ENCODE data around the gene SYT2.
A peak's percentile ranks its signal among the peaks of the same experiment; 100 is the strongest.
"Not testable (repeated sequence)": the region's sequence is repeated elsewhere in the genome, so short reads cannot be mapped to it uniquely, and the experiment has no call there.

Gene SYT2

DNA sequence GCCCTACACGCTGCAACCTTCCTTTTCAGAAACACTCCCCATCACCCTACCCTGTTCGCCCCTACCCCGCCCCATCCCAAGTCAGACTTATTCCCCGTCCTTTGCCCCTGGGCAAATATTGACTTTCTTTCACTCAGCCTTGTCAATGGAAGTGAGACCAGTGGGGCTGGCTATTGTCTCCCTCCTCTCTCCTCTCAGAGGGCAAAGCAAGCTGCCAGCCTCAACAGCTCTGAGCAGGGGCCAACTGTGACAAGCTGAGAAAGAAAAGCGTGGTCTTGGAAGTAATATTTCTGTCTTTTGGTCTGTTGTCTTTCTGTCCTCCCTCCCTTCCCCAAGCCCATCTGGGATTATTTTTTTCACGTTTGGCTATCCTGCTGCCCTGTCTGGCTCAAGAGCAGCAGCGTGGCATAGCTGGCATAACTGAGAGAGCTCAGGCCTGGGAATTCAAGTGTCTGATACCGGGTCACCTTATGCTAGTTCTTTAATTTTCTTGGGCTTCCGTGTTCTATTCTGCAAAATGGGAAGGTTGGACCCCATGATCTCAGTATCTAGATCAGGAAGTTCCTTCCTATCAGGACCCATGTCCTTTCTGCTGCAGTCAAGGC lies 71.5 kb downstream of the SYT2 start:
- peak; percentile 60 for DNase-seq

DNA sequence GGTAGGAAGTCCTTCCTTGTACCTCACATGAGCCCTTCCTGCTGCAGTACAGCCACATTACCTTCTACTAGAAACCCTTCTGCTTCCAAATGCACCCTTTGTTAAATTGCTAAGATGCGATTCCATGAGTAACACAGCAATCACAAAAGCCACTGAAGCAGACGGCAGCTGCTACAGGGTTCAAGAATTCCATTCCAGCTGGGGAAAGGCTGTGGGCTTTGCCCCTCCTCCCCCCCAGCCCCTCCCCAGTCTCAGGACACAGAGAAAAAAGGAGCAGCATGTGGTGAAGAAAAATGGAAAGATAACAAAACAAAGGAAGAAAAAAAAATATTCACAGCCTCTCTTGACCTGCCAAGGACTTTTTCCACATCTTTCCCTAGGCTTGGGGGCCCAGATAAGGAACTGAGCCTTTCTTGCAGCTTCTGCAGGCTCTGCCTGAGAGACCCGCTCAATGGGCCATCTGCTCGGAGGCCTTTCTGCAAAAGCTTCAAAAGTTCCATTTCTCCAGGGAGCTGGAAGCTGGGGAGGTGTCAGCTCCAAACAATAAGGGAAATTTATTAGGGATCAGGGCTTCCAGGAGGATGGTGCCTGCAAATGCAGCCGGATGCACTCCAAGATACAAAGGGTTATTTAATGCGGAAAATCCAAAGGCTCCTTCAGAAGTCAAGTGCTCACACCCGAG lies 72.1 kb downstream of the SYT2 start:
- peak; percentile 57 for DNase-seq

DNA sequence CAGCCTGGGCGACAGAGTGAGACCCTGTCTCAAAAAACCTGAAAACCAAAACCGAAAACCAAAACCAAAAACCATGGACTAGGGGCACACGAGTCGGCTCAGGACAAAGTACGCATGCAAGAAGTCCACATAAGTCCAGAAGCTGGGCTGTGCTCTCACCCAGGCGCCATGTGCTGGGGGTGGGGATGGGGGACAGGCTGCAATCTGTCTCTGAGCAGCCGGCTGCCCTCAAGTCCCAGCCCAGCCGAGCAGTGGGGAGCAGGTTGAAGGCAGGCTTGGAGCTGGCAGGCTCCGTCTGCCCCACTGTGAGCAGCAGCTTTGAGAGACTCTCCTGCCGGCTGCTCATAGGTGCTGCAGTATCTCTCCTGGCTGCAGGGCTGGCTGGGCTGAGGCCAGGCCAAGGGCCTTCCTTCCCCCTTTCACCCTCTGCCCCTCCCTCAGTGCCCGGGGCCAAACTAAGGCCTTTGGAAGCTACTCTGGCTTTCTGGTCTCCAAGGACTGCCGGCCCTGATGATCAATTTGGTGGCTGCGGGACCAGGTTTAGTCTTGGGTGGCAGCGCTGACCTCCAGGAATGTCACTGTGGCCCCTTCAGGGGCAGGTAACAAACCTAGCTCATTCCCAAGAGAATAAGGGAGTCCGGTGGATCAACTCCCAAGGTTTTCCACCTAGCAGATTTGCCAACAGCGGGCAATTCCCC lies 72.8 kb downstream of the SYT2 start:
- DNase-seq = not testable (repeated sequence)

DNA sequence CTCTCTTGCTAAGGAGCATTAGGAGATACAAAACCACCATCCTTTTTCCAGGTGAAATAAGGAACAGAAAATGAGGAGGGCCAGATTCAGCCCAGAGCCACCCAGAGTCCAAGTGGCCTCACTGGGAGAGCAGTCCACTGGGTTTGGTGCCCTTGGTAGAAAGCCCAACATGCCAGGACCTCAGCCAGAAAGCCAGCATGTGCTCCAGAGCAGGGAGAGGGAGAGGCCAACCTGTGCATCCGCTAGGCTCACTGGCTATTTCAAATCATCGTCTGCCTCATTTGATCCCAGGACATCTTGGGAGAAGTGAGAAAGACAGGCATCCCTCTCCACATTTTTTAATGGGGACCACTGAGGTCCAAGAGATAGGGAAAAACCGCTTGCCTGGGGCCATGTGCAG lies 74.1 kb downstream of the SYT2 start:
- DNase-seq = not testable (repeated sequence)

DNA sequence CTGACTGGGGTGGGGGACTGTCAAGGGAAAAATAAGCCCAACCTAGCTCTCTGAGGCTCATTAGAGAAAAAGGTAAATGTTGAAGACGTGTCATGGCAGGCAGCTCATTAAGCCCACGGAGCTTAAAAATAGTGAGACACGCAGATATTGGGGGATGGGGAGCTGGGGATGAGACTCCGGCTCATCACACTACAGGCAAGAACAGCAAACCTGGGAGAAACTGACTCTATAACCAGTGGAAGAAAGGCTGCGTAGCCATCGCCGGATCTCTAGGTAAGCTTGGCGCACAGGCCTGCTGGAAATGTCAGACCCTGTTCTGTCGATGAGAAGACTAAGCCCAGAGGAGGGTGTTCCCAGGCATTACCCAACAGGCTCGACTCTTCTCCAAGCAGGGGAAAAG lies 78.0 kb downstream of the SYT2 start:
- DNase-seq = no peak

DNA sequence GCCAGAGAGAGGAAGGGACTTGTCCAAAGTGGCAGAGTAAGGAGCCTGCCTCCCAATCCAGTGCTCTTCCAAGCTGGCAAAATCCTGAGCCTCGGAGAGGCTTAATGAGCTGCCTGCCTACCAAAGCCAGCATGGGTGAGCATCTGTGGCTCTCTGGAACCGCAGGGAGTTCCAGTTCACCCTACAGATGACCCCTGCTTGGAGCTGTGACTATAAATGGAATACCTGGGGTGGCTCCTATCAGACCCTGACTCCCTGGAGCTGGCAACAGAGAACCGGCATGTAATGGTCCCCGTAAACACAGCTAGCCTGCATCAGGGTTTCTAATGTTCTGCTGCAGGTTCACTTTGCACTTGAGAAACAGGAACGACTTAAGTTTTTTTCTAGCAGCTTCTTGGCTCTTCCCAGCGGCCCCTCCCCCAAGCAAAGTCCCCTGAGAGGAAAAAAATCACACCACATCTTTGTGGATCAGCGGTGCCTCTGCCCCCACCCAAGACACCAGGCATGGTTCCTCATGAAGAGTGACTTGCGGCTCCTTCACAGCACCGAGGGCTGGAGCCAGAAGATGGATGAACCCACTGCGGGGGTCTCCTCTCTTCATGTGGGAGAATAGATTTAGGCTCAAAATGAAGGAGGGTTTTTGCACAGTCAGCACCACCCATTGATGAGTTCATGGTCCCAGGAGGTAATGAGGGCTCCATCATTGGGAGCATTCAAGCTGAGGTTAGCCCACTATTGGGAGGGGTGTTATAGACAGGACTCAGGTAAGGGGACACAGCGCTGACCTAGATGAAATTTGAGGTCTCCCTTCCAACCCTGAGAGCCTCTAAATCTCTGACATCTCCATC lies 79.0 kb downstream of the SYT2 start:
- DNase-seq = no peak

DNA sequence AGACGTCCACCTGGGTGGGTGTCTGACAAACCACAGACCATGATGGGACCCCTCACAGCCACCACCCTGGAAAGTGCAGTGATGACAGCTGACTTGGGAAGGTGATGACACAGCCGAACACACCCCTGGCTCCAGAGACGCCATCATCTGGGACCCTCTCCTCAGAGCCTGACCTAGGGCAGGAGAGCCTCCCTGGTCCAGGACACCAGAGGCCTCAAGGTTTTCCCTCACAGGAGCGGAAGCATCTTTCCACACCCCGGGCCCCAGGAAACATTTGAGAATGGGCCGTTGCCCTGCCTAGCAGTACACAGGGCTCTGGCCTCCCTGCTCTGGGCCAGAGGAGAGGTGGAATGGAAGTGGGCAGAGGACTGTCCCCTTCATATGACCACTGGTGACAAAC lies 79.7 kb downstream of the SYT2 start:
- no peak for DNase-seq

DNA sequence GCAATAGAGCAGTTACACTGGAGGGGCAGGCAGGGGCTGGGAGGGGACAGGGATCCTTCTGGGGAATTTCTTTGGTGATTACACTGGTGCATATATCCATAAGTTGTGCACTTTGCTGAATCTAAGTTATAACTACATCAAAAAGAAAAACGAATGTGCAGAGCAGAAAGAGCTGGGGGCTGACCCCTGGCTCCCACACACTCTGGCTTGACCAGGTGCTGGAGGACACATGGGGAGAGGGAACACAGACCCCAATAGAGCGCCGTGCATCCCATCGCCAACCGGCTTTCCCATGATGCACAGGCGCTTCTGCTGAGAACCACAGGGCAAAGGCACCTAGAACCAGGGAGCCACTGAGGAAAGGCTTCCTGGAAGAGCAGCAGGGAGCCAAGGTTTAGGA lies 80.2 kb downstream of the SYT2 start:
- DNase-seq = not testable (repeated sequence)

DNA sequence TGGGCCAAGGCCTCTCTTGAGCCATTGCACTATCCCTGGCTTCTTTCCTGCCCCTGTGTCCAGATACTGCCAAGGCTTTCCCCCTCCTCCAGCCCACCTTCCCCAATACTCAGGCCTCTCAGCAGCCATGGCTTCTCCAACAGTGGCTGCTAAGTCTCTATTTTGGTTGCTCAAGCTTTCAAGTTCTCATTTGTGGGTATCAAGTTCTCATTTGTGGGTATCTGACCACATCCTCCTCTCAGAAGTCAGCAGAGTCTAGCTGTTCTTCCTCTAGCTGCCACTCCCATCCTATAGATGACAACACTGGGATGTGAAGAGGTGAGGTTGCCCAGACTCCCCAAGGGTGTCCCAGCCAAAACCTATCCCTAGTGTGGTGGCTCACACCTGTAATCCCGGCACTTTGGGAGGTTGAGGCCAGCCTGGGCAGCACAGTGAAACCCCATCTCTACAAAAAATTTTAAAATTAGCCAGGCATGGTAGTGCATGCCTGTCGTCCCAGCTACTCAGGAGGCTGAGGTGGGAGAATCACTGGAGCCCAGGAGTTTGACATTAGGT lies 80.9 kb downstream of the SYT2 start:
- not testable (repeated sequence) for DNase-seq

DNA sequence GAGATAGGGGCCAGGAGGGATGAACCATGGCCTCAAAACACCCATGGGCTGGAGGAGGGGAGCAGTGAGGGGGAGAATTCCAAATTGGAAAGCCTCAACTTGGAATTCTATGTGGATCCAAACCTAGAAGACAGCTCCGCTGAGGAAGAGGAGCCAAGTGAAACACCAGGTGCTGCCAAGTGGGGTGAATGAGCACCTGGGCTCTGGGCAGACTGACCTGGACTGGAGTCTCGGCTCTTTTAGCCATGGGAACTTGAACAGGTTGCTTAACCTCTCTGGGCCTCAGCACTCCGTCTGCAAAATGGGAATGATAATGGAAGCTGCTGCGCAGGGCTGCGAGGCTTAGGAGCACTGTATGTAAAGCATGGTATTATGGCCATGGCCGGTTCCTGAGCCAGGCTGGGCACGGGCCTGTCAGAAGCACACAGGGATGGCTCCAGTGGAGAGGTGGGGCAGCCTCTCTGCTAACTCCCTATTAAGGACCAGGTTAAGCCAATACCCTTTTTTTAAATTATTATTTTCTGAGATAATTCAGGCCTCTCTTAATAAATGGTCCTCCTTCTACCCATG lies 81.5 kb downstream of the SYT2 start:
- no peak for DNase-seq

DNA sequence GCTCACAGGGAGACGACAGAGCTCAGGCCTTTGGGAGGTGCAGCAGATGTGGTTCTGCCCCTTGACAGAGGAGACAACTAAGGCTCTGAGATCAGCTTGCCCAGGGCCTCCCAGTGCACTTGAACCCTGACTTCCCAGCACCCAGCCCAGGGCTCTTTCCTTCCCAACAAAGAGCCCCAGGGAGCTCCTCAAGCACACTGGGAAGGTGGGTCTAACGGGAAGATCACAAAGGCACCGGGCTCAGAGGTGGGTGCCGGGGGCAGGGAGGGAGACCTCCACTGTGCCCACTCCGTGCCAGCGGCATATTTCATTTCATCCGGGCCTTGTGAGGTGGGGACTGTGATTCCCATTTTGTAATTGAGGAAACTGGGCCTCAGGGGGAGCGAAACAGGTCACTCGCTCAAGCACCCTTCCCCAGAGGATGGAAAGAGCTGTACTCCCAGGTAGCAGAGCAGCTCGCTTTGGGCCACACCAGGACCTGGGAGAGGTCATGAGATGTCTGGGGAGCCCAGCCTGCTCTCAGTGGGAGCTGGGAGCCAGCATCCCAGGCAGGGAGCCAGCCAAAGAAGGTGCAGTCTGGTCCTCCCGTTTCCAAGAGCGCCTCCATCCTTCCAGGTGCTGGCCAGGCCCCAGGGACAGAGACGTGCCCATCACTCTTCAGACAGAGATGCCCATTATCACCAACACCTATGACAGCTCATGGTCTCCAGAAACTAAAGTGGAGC lies 82.3 kb downstream of the SYT2 start:
- DNase-seq = no peak

DNA sequence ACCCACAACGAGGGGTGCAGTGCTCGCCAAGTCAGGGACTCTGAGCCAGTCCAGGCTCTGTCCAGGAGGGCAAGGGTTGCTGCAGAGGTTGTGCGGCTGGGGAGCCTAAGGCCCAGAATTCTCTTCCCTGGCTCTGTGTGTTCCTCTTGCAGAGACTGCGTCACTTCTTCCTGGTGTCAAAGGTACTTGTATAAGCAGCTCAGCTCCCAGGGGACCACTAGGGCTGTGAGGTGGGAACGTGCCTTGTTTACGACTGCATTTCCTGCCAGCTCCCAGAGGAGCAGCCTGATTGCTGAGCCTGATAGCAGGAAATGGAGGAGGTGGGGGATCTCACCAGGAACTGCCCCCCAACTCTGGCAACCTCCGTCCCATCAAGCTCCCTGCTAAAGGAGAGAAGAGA lies 83.2 kb downstream of the SYT2 start:
- not testable (repeated sequence) for DNase-seq

DNA sequence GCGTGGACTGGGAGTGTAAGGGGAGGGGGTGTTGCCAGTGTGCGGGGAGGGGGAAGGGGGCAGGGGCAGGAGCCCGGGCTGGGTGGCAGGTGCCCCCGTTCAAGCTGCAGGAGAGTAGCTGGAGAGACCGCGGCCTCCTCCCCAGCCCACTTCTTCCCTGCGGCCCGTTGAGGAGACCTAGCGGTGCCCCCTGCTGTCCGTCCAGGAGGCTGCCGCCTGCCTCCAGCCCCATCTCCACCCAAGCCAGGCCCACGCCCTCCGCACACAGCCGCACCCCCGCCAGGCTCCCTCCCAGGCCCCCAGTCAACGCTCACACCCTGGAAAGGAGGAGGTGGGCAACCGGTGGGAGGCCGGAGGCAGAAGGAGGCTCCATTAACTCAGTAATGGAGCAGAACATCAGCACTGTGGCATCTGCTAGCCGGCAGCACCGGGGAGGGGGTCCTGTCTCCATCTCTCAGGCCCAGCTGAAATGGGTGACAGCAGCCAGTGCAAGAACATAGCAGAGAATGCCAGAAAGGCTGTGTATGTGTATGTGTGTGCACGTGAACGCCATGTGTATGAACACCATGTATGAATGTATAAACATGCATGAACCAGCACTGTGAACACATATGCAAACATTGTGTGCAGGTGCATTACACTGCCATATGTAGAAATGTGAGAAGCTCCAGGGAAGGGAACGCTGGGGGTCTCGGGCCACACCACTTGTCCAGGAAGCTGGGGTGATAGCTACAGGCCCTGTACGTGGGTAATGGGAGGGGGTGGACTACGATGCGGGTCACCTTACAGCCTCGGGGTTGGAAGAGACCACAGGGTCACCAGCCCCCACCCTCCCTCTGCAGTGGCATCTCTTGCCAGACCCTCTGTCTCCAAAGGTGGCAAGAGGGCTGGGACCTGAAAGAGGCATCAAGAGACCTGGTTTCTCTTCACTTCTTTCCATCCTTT lies 84.6 kb downstream of the SYT2 start:
- DNase-seq = no peak

DNA sequence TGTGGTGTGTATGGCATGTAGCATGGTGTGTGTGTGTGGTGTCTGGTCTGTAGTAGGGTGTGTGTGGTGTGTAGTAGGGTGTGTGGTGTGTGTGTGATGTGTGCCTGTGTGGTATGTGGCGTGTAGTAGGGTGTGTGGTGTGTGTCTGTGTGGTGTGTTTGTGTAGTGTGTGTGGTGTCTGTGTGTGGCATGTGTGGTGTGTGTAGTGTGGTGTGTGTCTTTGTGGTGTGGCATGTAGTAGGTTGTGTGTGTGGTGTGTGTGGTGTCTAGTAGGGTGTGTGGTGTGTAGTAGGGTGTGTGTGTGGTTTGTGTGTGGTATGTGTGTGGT lies 85.5 kb downstream of the SYT2 start:
- DNase-seq = no peak

DNA sequence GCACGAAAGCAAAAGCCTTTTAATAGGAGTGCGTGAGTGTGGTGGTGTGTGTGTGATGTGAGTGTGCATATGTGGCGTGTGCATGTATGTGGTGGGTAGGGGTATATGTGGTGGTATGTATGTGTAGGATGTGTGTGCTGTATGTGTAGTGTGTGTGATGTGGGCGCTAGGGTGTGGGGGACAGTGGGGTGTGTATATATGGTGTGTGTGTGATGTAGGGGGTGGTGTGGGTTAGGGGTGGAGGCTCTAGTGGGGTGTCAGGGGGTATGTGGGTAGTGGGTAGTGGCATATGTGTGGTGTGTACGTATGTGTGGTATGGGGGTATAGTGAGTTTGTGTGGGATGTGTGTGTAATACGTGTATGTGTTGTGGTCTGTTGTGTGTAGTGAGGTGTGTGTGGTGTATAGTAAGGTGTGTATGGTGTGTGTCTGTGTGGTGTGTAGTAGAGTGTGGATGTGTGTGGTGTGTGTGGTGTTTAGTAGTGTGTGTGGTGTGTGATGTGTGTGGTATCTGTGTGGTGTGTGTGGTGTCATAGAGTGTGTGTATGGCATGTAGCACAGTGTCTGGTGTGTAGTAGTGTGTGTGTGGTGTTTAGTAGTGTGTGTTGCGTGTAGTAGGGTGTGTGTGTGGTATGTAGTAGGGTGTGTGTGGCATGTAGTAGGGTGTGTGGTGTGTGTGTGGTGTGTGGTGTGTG lies 86.0 kb downstream of the SYT2 start:
- DNase-seq = no peak

DNA sequence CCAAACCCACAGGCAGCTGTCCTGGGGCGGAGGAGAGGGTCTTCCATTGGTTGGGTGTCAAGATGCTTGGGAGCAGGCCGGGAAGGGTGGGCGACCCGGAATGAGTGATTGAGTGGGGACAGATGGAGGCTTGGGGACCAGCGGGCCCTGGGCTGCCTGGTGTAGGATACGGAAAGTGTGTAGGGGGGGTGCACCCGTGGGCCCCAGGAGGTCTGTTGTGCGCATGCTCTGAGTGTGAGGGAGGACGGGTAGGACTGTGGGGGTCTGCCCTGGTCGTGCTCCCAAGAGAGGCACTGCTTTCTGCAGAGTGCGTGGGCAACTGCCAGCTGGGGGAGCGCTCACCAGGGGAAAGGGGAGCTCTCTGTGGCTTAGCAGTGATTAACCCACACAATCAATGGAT lies 86.8 kb downstream of the SYT2 start:
- not testable (repeated sequence) for DNase-seq

DNA sequence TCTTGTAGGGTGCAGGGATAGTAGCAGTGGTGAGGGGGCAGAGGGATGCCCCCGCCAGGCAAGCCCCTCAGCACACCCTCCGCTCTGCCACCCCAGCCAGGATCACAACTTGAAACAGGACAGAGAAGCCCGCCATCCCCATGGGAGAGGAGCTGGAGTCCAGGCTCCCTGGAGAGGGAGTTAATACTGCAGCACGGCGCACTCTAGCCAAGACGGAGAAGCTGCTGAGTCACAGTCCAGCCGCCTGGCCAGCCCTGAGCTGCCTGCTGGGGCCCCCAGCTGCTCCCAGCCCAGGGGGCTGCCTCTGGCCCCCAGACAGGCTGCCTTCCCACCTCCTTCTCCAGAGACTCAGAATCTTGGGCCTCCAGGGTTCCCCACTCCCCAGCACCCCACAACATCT lies 87.2 kb downstream of the SYT2 start:
- no peak for DNase-seq

DNA sequence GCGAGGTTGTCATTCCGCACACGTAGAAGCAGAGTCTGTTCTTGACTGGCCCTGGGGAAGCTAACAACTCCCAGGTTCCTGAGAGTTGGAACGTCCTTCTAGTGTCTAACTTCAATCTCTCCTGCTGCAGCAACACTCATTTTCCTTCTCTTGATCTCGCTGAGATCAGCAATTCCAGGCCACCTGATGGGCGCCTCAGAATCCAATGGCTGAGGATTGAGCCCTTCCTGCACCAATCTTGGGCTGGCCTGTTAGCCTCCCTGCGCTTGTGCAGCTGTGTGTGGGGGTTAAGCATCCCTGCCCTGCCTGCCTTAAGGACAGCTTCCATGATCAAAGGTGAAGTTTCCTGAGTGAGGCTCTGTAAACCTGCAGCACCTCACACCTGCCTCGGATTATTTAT lies 87.9 kb downstream of the SYT2 start:
- no peak for DNase-seq

DNA sequence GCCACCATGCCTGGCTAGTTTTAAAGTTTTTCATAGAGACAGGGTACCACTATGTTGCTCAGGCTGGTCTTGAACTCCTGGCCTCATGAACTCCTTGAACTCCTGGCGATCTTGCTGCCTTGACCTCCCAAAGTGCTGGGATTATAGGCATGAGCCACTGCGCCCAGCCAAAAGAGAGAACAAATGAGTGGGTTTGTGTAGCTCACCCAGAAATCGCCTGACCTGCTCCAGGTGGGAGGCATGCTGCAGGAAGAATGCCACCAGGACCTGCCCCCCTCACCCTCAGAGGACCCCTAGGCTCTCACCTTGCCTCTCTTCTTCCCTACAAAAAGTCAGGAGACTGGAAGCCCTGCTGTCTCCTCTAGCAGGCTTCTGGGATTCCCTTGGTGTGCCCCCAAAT lies 88.8 kb downstream of the SYT2 start:
- no peak for DNase-seq

DNA sequence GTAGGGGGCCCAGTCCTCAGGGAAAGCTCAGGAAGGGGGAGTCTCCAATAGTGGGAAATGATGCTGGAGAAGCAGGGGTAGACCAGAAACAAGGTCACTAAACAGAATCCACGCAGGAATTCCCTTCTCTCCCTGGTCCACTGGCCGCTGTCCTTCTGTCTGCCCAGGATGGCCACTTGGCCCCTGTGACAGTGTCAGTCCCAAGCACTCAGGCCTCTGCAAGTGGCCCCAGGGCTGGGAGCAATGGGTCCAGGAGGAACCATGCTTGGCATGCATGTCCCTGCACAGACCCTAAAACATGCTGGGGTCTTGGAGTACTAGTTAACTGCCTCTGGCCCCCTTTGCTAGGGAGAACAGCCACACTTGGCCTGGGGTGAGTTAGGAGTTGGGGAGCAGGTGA lies 90.2 kb downstream of the SYT2 start:
- not testable (repeated sequence) for DNase-seq
